GM13976 (cell line): ENCODE data around the gene TPD52L1.
A peak's percentile ranks its signal among the peaks of the same experiment; 100 is the strongest.
"Not testable (repeated sequence)": the region's sequence is repeated elsewhere in the genome, so short reads cannot be mapped to it uniquely, and the experiment has no call there.

Source experiments
- DNase-seq: peaks from one replicate; pipeline ENCODE4 v3.0.0; 2012; ENCODE audit warnings: low spot score
- in situ Hi-C: fragments of 300-500 bp; cut with MboI; formaldehyde crosslinking; loops from one replicate; pipeline ENCODE4 v1.12.0; 2022; ENCODE audit warnings: low sequenced_read_pairs, mixed read lengths, inconsistent platforms; ENCODE audit not compliant: unreplicated experiment
- TF ChIP-seq, protein P1 (sequence below): IDR thresholded peaks from 2 replicates; pipeline ENCODE4 v1.5.1; 2012; ENCODE audit warnings: borderline replicate concordance, mild to moderate bottlenecking; ENCODE audit not compliant: insufficient read depth; ENCODE audit errors: extremely low read depth, missing control alignments, control extremely low read depth

TPD52L1 gene

DNA sequence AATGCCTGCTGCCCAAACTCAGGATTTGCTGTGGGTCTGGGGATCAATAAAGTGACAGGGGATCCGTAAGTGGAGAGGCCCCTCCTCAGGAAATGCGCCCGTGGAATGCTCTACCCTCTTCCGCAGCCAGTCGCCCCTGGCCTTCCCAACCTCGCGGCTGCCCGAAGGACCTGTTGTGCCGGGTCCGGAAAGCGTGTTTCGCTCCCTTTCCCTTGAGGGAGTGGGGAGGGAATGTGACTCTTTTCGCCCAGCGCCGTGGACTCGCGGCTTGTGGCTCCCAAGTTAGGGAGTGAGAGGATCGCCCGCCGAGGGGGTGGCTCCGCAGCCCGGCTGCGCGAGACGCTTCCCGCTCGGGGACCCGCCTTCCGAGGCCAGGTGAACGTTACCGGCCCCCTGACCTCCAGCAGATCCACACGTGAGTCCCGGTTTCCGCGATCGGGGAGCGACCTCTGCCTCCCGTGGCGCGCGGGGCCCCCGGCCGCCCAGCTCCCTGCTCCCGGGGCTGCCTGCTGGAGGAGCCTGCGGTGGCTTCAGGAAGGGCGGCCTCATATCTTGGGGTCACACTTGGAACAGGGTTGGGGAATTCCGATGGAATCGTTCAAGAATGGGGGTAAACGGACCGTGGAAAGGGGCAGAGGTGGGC is 666 bp downstream of the TPD52L1 start:
- peak; percentile 41 for DNase-seq
- TF ChIP-seq, protein P1, sequence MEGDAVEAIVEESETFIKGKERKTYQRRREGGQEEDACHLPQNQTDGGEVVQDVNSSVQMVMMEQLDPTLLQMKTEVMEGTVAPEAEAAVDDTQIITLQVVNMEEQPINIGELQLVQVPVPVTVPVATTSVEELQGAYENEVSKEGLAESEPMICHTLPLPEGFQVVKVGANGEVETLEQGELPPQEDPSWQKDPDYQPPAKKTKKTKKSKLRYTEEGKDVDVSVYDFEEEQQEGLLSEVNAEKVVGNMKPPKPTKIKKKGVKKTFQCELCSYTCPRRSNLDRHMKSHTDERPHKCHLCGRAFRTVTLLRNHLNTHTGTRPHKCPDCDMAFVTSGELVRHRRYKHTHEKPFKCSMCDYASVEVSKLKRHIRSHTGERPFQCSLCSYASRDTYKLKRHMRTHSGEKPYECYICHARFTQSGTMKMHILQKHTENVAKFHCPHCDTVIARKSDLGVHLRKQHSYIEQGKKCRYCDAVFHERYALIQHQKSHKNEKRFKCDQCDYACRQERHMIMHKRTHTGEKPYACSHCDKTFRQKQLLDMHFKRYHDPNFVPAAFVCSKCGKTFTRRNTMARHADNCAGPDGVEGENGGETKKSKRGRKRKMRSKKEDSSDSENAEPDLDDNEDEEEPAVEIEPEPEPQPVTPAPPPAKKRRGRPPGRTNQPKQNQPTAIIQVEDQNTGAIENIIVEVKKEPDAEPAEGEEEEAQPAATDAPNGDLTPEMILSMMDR, result no peak
- in situ Hi-C loops, result no loop called here

DNA sequence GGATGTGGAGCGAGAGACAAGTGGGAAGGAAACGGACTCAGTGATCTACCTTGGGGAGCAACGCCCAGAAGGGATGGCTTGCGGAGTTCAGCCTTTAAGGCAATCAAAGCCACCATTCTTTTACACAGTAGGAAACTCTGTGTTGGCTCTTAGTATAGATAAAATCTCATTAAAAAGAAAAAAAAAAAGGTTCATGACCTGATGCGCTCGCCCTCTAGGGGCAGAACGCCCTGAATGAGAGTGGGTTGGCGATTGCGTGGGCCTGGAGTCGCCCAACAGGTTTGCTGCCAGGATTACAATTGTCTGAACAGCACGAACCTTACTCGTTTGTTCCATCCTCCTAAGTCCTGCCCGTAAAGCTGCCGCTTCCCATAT is 1.2 kb downstream of the TPD52L1 start:
- in situ Hi-C loops, result no loop called here
- DNase-seq, result peak; percentile 13
- TF ChIP-seq, protein P1, result no peak

DNA sequence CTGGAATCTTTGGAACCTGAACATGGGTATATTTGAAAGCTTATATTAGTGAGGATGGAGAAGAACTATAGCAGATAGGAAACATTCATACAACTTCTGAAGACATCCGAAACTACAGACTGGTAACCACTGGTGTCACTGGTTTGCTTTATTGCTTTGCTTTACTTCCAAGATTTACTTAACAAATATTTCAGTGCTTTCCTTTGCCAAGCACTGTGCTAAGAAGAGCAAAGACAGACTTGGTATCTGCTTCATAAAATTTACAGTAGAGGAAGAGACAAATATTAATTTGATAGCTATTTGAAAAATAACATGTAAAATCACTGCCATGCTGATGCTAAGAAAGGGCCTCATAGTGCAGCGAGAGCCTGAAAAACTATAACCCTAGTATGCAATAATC is 1.8 kb downstream of the TPD52L1 start:
- in situ Hi-C loops, result no loop called here
- no peak for DNase-seq
- TF ChIP-seq, protein P1, result no peak

DNA sequence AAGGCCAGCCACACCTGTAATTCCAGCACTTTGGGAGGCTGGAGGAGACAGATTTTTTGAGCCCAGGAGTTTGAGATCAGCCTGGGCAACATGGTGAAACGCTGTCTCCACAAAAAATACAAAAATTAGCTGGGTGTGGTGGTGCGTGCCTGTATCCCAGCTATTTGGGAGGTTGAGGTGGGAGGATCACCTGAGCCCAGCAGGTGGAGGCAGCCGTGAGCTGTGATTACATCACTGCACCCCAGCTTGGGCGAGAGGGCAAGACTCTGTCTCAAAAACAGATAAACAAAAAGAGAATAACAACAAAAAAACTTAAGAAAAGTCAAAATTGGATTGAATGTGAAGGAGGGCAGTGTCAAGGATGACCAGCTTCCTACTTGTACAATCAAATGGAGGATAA is 2.9 kb downstream of the TPD52L1 start:
- no peak for DNase-seq
- TF ChIP-seq, protein P1, result no peak
- in situ Hi-C loops, result no loop called here

DNA sequence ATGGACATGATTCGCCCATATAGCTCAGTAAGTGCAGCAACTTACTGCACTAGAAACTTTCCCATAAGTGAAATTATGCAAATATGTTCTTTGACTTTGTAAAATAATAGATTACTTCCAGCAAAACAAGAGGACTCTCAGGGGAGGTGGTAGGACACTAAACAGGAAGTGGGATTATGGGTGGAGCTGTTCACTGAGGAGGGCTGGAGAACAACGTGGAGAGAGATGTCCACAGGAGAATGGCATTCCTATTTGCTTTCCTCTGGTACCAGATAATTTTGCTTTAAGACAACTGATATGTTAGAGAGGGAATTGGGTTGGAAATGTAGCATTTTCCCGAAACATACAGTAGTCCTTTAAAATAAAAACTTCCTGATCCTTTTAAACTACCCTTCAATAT is 3.7 kb downstream of the TPD52L1 start:
- no peak for DNase-seq
- in situ Hi-C loops, result no loop called here
- TF ChIP-seq, protein P1, result no peak

DNA sequence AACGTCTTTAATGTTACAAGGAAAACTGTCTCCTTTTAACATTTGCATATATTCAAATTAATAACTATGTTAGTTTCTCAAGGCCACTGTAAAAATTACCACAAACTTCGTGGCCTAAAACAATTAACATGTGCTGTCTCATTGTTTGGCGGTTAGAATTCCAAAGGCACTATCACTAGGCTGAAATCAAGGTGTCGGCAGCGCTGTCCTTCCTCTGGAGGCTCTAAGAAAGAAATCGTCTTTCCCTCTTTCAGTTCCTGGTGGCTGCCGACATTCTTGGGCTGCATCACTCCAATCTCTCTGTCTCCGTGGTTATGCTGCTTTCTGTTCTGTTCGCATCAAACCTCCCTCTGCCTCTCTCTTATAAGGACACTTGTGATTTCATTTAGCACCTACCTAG is 4.2 kb downstream of the TPD52L1 start:
- no peak for DNase-seq
- in situ Hi-C loops, result no loop called here
- TF ChIP-seq, protein P1, result no peak

DNA sequence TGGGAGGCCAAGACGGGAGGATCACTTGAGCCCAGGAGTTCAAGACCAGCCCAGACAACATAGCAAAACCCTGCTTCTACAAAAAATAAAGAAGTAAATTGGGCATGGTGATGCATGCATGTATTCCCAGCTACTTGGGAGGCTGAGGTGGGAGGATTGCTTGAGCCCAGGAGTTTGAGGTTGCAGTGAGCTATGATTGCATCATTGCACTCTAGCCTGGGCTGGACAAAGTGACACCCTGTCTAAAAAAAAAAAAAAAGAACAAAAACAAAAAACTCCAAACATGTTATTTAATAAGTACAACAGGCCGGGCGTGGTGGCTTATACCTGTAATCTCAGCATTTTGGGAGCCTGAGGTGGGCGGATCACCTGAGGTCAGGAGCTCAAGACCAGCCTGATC is 9.8 kb downstream of the TPD52L1 start:
- DNase-seq, in situ Hi-C loops: not testable (repeated sequence)
